Raji (cell line): ENCODE results near the gene KLC3.

Experiments used
- POLR2A ChIP-seq: IDR thresholded peaks from 2 replicates; pipeline ENCODE4 v1.6.1; 2011; ENCODE audit warnings: low read depth, low read length, control low read depth; ENCODE audit not compliant: insufficient read depth

Gene KLC3

DNA sequence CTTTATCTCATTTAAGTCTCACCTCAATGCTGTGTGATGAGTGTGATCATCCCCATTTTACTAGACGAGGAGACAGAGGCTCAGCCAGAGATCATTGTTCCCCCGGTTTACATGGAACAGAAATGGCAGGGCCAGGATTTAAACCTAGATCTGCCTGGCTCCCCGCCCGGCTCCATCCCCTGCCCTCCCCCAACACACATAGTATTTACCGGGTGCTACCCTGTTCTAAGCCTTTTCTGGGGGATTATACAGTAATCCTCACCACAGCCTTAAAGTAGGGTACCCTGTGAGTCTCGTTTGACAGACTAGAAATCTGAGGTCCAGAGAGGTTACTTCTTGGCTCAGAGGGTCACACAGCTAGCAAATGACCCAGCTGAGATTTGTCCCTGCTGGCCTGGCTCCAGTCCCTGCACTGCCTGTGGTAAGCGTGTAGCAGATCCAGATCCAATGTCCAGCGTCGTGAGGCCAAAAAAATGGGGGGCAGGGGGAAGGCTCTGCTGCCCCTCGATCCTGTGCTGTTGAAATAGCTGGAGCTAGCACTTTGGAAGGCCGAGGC, 3.8 kb upstream of the KLC3 start:
- no peak for TF ChIP-seq POLR2A

GRCh38 chr19:45339629-45340028, 921 bp upstream of the KLC3 start:
- no peak for TF ChIP-seq POLR2A

GRCh38 chr19:45340899-45341453, 426 bp downstream of the KLC3 start:
- TF ChIP-seq POLR2A, result no peak

GRCh38 chr19:45342911-45343310, 2.4 kb downstream of the KLC3 start:
- no peak for TF ChIP-seq POLR2A

DNA sequence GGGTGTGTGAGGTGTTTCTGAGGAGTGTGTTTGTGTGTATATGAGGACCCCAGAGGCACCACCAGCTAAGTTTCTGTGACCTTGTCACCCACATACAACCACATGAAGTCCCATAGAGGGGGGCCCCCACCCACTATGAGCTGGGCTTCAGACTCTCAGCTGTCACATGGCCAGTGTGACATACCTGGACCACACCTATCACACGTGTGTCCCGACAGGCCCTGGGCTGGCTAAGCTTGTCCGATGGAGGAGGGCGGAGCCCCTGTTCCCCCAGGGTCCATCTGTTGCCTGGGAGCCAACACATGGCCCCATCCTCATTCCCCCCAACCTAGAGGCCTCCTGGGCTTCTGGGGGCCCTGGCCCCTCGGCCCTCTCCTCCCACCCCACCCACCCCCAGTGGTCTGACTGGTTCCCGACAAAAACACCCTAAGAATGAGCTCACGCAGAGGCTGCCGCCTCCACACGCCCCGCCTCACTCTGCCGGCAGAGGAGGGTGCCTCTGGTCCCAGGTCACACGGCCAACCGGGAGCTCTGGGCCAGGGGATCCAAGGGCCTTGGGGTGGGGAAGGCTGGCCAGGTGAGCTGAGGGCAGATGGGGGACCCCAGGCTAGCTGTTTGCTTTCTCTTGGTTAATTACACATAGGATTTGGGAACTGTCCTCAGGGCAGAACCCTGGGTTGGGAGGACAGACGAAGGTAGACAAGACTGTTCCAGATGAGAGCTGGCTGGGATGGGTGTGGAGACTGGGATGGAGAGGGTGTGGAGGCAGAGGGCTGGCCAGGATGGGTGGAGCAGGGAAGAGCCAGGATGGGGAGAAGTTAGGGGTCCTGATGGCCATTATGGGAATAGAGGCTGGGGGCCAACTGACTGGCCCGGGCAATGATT, 4.3 kb downstream of the KLC3 start:
- TF ChIP-seq POLR2A, result no peak

DNA sequence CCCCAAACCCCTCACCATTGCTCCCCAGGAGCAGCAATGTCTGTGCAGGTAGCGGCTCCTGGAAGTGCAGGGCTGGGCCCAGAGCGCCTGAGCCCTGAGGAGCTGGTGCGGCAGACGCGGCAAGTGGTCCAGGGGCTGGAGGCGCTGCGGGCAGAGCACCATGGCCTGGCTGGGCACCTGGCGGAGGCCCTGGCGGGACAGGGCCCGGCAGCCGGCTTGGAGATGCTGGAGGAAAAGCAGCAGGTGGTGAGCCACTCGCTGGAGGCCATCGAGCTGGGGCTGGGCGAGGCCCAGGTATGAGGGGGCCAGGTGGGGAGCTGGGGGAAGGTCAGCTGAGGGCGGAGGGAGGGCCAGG, 4.9 kb downstream of the KLC3 start:
- TF ChIP-seq POLR2A, result no peak

DNA sequence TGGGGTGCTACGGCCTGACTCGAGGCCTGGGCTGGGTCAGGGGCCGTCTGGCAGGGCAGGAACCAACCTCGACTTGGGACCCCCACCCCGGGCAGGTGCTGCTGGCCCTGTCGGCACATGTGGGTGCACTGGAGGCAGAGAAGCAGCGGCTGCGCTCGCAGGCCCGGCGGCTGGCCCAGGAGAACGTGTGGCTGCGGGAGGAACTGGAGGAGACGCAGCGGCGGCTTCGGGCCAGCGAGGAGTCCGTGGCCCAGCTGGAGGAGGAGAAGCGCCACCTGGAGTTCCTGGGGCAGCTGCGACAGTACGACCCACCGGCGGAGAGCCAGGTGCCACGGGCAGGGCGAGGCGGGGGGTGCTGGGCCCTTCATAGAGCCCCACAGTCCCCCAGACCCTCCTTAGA, 5.9 kb downstream of the KLC3 start:
- no peak for TF ChIP-seq POLR2A

DNA sequence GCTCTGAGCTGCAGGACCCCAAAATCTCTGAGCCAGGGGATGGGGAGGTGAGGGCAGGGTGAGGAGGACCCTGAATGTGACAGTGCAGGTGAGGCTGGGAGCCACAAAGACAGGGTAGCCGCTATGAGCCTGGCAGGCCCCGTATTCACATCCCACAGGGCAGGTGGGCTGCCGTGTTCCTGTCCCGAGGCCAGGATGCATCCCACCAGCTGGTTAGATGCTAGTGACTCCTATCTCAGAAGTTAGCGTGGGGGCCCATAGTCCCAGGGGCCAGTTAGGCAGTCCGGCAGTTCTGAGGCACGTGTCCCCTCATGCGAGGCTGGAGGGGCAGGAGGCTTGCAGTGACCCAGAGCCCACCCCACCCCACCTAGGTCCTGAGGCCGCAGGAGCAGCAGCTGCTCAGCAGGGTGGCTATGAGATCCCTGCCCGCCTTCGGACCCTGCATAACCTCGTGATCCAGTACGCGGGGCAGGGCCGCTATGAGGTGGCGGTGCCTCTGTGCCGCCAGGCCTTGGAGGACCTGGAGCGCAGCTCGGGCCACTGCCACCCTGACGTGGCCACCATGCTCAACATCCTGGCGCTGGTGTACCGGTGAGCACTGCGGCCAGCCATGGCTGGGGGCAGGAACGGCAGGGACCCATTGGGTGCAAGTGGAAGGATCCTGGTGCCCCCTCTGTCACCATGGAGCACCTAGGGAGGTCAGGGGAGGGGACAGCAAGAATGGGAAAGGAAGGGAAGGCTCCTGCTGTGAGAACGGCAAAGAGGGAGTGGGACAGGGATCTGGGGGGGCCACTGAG, 7.2 kb downstream of the KLC3 start:
- TF ChIP-seq POLR2A, result no peak

DNA sequence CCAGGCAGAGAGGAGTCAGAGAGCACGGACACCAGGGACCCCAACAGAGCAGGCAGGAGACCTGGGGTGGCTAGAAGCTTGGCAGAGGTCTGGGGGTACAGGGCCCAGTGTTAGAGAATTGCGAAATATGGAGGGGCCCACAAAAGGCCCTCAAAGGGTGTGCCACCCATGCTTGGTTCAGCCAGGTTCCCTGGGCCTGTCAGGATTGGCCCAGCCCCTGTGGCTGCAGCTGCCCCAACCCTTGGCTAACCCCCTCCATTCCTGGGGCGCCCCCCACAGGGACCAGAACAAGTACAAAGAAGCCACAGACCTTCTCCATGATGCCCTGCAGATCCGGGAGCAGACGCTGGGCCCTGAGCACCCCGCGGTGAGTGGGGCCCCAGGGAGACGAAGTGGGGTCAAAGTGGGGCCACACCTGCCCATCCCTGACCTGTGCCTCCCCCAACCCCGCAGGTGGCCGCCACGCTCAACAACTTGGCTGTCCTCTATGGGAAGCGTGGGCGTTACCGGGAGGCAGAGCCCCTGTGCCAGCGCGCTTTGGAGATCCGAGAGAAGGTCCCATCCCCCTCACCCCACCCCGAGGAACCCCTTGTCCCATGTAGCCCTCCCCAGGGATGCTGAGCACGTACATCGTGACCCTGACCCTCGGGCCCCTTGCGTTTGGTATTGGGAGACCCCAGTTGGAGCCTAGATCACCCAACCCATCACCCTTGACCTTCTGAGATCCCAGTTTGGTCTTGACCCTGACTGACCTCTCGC, 8.0 kb downstream of the KLC3 start:
- no peak for TF ChIP-seq POLR2A

DNA sequence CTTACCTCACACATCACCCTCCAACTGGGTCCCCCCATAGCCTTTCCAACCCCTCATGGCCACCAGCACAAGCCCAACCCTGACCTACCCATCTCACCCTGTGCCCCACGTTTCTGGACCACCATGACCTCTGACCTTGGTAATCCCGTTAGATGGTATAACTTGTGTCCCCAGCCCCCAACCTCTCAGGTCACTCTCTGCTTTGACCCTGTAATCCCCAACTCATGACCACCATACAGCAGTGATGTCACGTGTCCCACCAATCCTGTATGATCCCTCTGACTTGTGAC, 8.5 kb downstream of the KLC3 start:
- no peak for TF ChIP-seq POLR2A

- TF ChIP-seq POLR2A, result no peak
Measured at GRCh38 chr19:45349430-45349941, 8.9 kb downstream of the KLC3 start.

GRCh38 chr19:45350477-45351058, 10.0 kb downstream of the KLC3 start:
- TF ChIP-seq POLR2A, result no peak

- TF ChIP-seq POLR2A, result no peak
Measured at GRCh38 chr19:45351401-45351952, 10.9 kb downstream of the KLC3 start.

DNA sequence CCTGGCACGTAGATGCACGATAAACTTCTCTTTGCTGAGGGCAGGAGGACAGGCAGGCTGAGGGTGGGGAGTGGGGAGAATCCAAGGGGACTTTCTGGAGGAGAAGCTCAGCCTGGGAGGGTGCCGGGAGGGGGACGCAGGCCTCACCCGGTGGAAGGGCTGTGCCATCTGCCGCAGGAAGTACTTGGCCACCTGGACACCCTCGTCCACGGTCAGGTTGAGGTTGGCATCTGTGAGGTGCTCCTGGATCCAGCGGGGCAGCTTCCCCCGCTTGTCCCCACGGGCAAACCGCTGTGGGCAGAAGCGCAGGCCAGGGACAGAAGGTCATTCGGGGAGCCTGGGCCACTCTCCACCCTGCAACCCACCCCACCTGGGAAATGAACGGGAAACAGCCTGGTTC, 11.5 kb downstream of the KLC3 start:
- TF ChIP-seq POLR2A, result no peak
